ENCODE results near the gene TTLL11.

The TTLL11 gene, protein sequence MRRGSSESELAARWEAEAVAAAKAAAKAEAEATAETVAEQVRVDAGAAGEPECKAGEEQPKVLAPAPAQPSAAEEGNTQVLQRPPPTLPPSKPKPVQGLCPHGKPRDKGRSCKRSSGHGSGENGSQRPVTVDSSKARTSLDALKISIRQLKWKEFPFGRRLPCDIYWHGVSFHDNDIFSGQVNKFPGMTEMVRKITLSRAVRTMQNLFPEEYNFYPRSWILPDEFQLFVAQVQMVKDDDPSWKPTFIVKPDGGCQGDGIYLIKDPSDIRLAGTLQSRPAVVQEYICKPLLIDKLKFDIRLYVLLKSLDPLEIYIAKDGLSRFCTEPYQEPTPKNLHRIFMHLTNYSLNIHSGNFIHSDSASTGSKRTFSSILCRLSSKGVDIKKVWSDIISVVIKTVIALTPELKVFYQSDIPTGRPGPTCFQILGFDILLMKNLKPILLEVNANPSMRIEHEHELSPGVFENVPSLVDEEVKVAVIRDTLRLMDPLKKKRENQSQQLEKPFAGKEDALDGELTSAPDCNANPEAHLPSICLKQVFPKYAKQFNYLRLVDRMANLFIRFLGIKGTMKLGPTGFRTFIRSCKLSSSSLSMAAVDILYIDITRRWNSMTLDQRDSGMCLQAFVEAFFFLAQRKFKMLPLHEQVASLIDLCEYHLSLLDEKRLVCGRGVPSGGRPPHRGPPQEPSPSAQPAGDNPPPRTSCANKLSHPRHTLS

GRCh38 chr9:122092611-122093506 is at the start of gene TTLL11:
TSS of gene TTLL11 (minus strand) at chr9:122093308. CDS start at chr9:122093148, 160 bp downstream.
- DNase-seq, result peak; percentile 96

GRCh38 chr9:122141671-122142070 is 48.6 kb upstream of the TTLL11 start:
- no peak for DNase-seq

GRCh38 chr9:122140368-122141193 is 47.5 kb upstream of the TTLL11 start:
- DNase-seq, result no peak

- DNase-seq, result no peak
These were observed 45.6 kb upstream of the TTLL11 start for GRCh38 chr9:122138560-122139268.

- DNase-seq, result no peak
These were observed 42.4 kb upstream of the TTLL11 start for GRCh38 chr9:122135529-122135859.

DNA sequence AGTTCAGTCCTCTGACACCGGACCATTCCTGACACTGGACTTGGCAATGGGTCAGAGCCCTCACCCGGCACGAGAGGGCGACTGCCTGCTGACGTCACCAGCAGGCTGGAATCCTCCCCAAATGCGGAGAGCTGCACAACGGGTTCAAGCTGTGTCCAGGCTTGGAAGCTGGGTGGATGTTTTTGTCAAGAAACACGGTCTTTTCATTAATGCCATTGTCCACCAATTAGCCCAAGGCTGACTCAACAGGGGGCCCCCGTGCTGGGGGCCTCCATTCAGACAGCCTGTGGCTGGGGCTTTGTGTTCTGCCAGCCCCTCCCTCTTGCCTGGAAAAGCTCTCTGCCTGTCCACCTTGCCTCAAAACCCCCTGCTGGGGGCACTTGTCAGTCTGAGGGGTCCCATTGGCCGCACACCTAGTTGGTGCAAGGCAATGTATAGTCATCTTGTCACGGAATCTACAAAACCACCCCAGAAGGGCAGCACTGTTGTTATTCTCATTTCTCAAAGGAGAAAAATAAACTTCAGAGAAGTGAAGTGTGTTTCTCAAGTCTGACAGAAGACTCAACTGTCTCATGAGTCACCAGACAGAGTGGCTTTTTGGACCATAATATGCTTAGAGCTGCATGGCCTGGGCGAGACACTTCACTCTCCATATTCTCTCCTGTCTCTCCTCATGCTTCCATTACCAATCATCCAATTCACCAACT is 41.9 kb upstream of the TTLL11 start:
- no peak for DNase-seq

- DNase-seq, result no peak
These were observed 41.0 kb upstream of the TTLL11 start for GRCh38 chr9:122133984-122134535.

DNA sequence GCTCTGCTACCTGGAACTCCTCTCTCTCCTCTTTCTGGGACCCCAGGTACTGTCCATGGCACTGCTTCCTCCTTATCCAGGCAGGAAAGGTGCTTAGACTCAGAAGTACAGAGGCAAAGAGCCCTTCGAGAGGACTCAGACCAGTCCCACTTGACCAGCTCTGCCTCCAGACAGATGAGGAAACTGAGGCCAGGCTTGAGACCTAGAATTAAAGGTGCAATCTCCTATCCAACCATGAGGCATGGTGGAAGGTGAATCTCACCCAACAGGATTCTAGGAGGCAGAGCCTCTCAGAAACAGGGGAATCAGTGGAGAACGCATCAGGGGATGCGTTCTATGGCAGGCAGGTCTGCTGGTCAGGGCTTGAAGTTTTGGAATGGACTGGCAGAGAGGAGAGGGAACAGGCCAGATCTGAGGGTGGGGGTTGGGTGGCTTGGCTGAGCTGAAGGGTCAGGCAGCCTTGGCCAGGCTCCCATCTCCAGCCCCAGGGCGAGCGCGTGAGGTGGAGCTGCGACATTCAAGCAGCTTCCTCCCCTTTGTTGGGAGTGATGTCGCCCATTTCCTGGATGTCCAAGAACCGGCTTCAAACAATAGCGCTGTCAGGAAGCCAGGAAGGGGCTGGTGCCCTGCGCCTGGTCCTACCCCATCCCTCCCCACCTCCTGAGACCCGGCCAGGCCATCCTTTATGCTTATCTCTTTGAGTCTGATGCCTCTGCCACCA is 40.3 kb upstream of the TTLL11 start:
- no peak for DNase-seq

DNA sequence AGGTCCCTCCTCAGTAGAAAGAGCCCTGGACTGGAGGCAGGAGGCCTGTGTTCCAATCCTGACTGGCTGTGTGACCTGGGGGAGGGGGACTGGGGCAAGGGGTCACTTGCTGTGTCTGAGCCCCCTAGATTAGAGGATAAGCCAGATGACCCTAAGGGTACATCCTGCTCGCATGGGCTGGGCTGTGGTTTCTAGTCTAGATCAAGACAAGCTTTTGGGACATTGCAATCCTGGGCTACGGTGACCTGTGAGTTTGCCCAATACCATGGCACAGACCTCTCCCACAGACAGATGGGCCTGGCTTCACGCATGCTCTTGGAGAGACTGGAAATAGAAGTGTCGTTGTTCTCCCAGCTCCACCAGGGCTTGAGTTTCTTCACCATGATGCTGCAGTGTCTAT is 39.4 kb upstream of the TTLL11 start:
- DNase-seq, result no peak

DNA sequence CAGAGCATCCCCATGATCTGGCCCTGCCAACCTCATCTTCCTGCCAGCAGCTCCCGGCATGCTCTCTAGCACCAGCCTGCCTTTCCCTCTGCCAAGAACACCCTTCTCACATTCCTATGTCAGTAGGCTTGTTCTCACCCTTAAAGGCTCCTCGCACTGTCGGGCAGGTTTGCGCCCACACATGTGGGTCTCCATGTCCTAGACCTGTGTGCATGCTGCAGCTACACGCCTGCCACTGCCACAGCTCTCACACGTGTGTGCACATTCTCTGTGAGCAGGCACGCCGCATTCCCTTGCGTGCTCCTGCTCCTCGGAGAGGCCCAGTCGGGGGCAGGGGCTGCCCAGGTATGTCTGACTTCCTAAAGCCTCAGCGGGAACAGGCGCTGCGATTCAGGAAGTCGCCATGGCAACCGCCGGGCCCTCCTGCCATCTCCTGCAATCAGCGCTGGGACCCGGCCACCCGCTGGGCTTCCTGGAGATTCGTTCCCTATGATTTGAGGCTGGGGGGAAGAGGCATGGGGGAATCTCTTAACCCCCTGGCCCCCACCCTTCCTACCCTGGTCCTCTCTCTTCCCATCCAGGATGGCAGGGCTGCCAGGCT is 38.4 kb upstream of the TTLL11 start:
- no peak for DNase-seq

GRCh38 chr9:122130837-122131236 is 37.7 kb upstream of the TTLL11 start:
- no peak for DNase-seq

DNA sequence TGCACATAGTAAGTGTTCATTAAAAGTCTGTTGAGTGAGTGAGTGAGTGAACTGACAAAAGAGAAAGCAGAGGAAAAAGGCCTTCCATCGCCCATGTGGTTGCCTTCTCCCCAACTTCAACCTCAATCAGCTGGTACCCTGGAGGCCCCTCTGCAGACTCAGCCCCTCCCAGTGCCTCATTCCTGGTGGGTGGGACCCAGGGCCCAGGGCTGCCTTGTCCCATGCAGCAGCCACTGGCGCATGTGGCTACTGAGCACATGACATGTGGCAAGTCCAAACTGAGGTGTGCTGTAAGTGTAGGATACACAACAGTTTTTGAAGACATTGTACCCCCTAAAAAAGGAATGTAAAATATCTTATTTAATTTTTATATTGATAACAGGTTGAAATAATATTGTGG is 36.9 kb upstream of the TTLL11 start:
- no peak for DNase-seq

DNA sequence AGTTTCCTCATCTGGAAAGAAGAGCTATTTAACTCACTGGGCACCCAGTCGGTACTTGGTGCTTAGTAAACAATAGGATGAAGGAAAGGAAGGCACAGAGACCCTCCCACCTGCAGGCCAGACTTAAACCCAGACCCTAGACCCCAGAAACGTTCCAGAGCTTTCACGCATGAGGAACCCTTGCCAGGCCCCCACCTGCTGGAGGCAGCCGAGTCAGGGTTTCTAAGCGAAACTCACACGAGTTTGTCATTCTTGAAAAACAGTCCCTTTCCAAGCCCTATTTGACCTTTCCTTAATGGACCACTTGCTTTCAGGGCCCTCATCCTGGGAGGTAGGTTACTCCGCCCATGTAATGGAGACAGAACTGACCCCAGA is 35.8 kb upstream of the TTLL11 start:
- DNase-seq, result no peak

DNA sequence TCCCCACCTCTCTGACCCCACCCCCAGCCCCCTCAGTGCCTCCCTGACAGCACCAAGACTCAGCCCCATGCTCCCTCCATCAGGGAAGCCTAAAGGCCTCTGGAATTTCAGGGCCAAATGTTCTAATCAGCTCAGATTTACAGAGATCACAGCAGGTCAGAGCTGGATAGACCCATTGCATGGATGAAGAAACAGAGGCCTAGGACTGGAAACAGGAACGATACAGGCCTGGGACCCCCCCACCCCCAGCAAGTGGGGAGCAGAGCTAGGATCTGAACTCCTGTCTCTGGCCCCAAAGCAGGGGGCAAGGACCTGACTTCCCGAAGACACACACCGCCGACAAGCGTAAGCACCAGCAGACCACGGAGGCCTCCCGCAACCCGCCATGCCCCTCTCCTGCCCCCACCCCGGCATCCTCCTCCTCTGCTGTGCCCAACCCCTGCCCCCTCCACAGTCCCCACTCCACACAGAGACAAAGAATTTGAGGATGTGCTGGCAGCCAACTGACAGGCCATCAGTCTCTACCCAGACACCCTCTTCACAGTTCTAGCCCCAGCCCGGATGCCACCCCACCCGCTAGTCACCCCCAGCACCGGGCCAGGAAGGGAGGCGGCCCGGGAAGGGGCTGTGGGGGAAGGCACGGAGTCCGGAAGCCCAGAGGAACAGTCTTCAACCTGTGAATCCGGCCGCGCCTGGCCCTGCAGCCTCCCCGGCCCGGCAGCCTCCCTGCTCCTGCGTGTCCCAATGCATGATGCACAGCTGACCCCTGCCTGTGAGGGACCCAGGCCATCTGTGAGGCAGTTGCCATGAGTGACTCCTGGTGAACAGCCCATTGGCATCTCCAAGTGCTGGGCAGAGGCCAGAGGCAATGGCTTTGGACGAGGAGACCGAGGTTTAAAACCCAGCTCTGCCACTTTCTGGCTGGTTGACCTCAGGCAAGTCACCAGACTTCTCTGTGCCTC is 35.2 kb upstream of the TTLL11 start:
- no peak for DNase-seq

GRCh38 chr9:122127396-122127798 is 34.3 kb upstream of the TTLL11 start:
- no peak for DNase-seq

DNA sequence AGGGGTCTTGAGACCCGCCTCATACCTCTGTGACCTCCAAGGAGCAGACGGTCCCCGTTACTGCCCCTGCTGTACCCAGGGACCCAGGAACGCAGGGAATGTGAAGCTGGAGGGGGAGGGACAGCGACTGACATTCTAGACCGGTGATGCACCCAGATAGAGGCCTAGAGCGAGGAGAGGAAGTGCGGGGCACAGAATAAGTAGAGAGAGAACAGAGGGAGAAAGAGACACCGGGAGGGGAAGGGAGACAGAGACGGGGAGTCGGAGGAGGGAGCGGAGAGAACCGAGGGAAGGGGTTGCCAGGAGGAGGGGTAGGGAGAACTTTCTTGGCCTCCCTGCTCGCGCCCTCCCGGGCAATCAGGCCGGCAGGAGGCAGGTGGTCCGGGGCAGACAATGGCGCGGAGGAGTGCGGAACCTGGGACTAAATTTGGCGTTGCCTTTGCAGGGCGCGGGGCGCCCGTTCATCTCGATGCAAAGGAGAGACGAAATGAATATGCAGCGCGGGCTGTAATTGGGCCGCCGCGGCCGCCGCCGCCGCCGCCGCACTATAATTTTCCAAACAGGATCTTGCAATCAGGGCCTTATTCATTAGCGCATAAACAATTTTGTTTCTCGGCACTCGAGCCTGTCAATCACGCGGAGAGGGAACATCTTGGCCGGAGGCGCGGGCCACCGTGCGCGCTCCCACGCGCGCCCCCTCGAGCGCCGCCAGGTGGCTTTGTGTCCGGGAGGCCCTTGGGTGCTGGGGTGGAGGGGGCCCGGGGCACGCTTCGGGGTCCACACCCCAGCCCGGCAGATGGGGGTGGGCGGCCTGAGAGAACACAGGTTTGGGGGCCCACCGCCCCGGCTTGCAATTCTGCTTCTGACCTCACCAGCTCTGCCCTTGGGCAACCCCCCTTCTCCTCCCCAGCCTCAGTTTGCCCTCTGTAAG is 33.5 kb upstream of the TTLL11 start:
- DNase-seq, result no peak

Data from CD4-positive, alpha-beta T cell treated with Interleukin-4 for 1 hour (primary cell).